GM15510 (cell line): Measurements from ENCODE around the gene SYK.

Source experiments
- POLR2A ChIP-seq: IDR thresholded peaks from 3 replicates; pipeline ENCODE4 v1.6.1; 2011; ENCODE audit warnings: borderline replicate concordance; ENCODE audit not compliant: insufficient read length; ENCODE audit errors: extremely low read depth

Gene SYK

GRCh38 chr9:90855208-90855902 is 53.7 kb downstream of the SYK start:
- no peak for TF ChIP-seq POLR2A

DNA sequence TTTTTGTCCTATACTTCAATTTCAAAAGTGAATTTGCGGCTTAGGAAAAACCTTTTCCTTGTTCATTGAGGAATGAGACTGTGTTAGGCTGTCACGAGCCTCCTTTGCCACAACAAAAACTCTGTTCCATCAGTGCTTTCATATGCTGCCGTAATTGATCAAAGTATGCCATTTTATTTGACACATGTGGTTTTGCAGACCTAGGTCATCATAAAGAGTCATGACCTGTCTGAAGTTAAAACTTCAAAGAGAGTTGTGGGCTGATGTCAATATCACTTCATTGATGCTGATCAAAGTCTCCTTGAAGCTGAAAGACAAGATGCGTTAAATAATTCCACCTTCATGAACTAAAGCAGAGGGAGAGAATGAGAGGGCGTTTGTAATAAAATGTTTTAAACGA is 55.5 kb downstream of the SYK start:
- TF ChIP-seq POLR2A, result no peak

DNA sequence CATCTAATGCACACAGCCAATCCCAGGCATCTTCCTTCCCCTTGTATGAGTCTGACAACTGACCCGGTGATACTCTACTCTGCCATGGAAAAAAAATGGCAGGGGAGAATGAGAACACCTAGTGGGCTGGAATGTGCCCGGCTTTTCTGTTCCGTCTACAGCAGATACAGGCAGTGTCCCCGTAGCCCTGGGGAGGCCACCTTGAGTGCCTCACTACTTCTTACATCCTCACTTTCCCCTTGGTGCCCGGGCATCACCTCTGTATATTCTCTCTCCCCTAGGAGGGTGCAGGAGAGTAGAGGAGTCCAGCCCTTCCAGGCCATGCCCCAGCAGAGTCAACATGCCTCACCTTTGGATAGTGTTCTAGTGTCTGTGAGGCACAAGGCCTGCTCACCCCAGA is 56.2 kb downstream of the SYK start:
- TF ChIP-seq POLR2A, result no peak

- TF ChIP-seq POLR2A, result no peak
Measured at GRCh38 chr9:90858457-90858901, 56.9 kb downstream of the SYK start.

- no peak for TF ChIP-seq POLR2A
Measured at GRCh38 chr9:90860382-90860781, 58.8 kb downstream of the SYK start.

DNA sequence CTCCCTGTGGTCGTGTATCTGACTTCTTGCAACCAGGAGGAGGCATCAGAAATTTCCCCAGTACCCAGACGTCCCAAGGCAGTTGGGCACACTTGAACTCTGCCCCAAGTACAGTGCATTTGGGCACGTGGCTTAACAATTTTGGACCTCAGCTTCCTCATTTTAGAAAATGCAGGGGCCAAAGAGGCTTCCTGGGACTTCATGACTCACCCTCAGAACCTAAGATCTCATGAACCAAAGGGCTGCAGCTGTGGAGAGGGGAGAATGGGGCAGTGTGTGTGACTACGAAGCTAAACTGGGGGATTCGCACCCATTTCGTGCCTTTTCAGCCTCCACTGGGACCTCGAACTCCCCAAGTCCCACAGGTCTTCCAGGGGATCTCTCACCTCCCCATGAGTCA is 59.2 kb downstream of the SYK start:
- no peak for TF ChIP-seq POLR2A

- no peak for TF ChIP-seq POLR2A
Measured at GRCh38 chr9:90861380-90861779, 59.8 kb downstream of the SYK start.

DNA sequence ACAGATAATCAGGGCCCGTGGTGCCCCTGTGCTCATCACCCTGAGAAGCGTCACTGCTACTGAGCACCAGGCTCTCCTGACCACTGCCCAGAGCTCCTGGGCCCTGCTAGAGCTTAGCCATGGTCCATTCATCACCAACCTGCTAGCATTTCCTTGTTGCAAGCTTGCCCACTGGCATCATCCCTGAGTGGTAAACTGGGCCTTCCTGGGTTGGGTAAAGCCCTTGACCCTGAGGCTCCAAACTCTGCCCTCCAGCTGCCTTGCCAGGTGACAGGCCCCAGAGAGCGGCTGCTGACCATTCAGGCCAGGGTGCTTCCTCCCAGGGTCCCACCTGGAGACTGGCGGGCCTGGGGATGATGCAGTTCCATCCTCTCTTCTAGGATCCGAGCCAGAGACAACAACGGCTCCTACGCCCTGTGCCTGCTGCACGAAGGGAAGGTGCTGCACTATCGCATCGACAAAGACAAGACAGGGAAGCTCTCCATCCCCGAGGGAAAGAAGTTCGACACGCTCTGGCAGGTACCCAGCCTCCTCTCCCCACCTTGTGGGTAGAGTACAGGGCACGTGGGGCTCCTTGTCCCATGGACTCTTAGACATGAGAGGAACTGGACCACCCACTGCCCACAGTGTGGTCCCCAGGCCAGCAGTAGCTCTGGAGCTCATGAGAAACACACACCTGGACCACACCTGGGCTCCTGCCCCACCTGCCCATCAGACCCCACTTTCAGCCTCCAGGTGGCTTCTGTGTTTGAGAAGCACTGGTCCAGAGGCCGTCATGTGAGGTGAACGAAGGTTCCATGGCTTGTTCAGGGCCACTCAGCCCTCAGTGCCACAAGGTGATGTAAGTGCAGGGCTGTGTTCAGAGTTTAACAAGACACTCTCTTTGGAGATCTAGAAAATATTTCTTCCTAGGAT is 60.5 kb downstream of the SYK start:
- TF ChIP-seq POLR2A, result no peak

GRCh38 chr9:90864779-90865178 is 63.2 kb downstream of the SYK start:
- no peak for TF ChIP-seq POLR2A

DNA sequence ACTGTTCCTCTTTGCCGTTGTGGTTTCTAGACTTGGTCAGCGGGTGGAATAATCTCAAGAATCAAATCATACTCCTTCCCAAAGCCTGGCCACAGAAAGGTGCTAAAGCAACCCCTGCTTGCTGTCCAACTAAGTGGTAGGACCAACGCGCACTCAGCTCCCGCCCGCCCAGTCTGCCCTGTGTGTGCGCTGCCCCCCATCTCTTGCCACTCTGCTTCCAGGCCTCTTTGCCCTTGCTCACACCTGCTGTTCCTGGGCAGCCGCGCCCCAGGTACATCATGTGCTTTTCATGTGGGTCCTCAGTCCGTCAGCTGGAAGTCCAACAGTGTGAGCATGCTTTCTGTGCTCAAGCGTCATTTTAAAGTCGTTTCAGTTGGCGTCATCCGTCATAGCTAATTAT is 65.5 kb downstream of the SYK start:
- no peak for TF ChIP-seq POLR2A

GRCh38 chr9:90868555-90868954 is 66.9 kb downstream of the SYK start:
- no peak for TF ChIP-seq POLR2A

- TF ChIP-seq POLR2A, result no peak
Measured at GRCh38 chr9:90869361-90869760, 67.7 kb downstream of the SYK start.

DNA sequence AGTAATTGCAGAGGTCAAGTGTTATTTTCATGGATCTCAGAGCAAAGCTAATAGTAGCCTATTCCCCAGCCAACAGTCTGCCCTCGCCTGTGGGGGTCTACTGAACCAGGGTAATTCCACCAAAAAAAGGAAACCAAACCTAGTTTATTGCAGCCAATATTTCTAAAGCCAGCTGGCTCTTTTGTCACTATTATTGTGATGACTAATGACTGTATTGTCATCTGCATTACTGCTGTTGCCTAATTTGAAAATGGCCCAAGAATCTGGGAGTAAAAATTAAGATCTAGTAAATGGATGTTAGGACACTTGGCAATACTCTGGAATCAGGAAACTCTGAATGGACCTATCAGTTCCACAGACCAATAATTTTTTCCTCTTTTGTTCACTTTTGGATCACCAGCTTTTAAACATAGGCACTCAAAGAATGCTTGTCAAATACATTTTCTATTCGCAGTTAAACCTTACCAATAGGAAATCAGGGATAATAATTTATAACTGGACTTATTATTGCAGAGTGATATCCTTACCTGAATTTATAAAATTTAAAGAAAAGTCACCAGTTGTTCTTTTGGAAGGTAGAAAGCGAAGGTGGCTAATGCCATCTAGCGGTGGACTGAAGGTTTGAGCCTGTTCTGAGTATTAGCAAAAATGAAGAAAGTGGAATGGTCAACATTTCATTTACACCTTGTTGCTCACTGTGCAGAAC is 69.2 kb downstream of the SYK start:
- no peak for TF ChIP-seq POLR2A

GRCh38 chr9:90871327-90871935 is 69.8 kb downstream of the SYK start:
- TF ChIP-seq POLR2A, result no peak

GRCh38 chr9:90872835-90873294 is 71.2 kb downstream of the SYK start:
- TF ChIP-seq POLR2A, result no peak
